Neural progenitor cell (in vitro differentiated cells): Measurements from ENCODE around the gene MANSC4. TPM values are rescaled to one million over a fixed set of nuclear protein-coding genes. Genes with fewer than 3 reads are reported as not detected.

ENCODE experiments used
- DNase-seq: peaks from one replicate; pipeline ENCODE4 v3.0.0-alpha.2; 2016; ENCODE audit warnings: low spot score
- H2AFZ ChIP-seq: fragments of 200-600 bp; sonication (generic); replicated peaks from 2 replicates; pipeline ENCODE4 v1.6.1; 2016; ENCODE audit warnings: antibody characterized with exemption
- H3F3A ChIP-seq: fragments of 200-600 bp; sonication (generic); 2 replicates; pipeline ENCODE4 v1.6.1; 2016; ENCODE audit warnings: antibody characterized with exemption, low read depth
- H3K27ac ChIP-seq: fragments of 200-600 bp; sonication (generic); 2 replicates; pipeline ENCODE4 v1.5.1; 2016; ENCODE audit warnings: mild to moderate bottlenecking
- H3K27me3 ChIP-seq: fragments of 200-600 bp; sonication (generic); 2 replicates; pipeline ENCODE4 v1.6.1; 2016; ENCODE audit warnings: mild to moderate bottlenecking, moderate library complexity
- H3K36me3 ChIP-seq: fragments of 200-600 bp; sonication (generic); 2 replicates; pipeline ENCODE4 v1.5.1; 2016
- H3K4me1 ChIP-seq: fragments of 200-600 bp; sonication (generic); 2 replicates; pipeline ENCODE4 v1.6.1; 2016; ENCODE audit warnings: mixed run types
- H3K4me2 ChIP-seq: fragments of 200-600 bp; sonication (generic); 2 replicates; pipeline ENCODE4 v1.6.1; 2016
- H3K4me3 ChIP-seq: fragments of 200-600 bp; sonication (generic); 2 replicates; pipeline ENCODE4 v1.5.1; 2016
- H3K79me2 ChIP-seq: fragments of 200-600 bp; sonication (generic); 2 replicates; pipeline ENCODE4 v1.6.1; 2016; ENCODE audit warnings: low read depth
- H3K9ac ChIP-seq: fragments of 200-600 bp; sonication (generic); 2 replicates; pipeline ENCODE4 v1.6.1; 2016
- H3K9me3 ChIP-seq: fragments of 200-600 bp; sonication (generic); 2 replicates; pipeline ENCODE4 v1.5.1; 2016; ENCODE audit warnings: low read depth
- H4K20me1 ChIP-seq: fragments of 200-600 bp; sonication (generic); 2 replicates; pipeline ENCODE4 v1.6.1; 2016; ENCODE audit warnings: low read depth
- H3K27ac Mint-ChIP-seq: 3 replicates; pipeline ENCODE4 v1.8.0; 2021; ENCODE audit warnings: mixed read lengths
- H3K27me3 Mint-ChIP-seq: 2 replicates; pipeline ENCODE4 v1.8.0; 2022; ENCODE audit warnings: low read depth, mild to moderate bottlenecking, inconsistent platforms, moderate library complexity, mixed read lengths; ENCODE audit not compliant: insufficient read depth
- H3K36me3 Mint-ChIP-seq: 3 replicates; pipeline ENCODE4 v1.8.0; 2021; ENCODE audit warnings: mixed read lengths
- H3K4me1 Mint-ChIP-seq: 3 replicates; pipeline ENCODE4 v1.8.0; 2021; ENCODE audit warnings: mixed read lengths
- H3K4me3 Mint-ChIP-seq: 3 replicates; pipeline ENCODE4 v1.8.0; 2021; ENCODE audit warnings: mild to moderate bottlenecking, moderate library complexity, mixed read lengths
- H3K9me3 Mint-ChIP-seq: 3 replicates; pipeline ENCODE4 v1.8.0; 2020; ENCODE audit warnings: mixed read lengths
- CTCF ChIP-seq: fragments of 200-600 bp; sonication (generic); IDR thresholded peaks from 2 replicates; pipeline ENCODE4 v1.5.1; 2017; ENCODE audit warnings: antibody characterized with exemption, mild to moderate bottlenecking
- EZH2 ChIP-seq: fragments of 200-600 bp; sonication (generic); IDR thresholded peaks from 2 replicates; pipeline ENCODE4 v1.6.1; 2017; ENCODE audit warnings: antibody characterized with exemption, mild to moderate bottlenecking, moderate library complexity
- EZH2phosphoT487 ChIP-seq: fragments of 200-600 bp; sonication (generic); IDR thresholded peaks from 2 replicates; pipeline ENCODE4 v1.6.1; 2017; ENCODE audit warnings: antibody characterized with exemption
- total RNA-seq: library from RNA; depleted of rRNA; stranded (reverse); fragments of >200 nt; gene quantifications from 2 replicates; pipeline ENCODE4 v1.2.3, GENCODE V29; 2015; ENCODE audit warnings: low replicate concordance

The MANSC4 gene
- total RNA-seq, 1 donor from 2014 or later = not detected

GRCh38 chr12:27820564-27820963 is 40.5 kb upstream of the MANSC4 start:
- Mint-ChIP-seq H3K9me3 (no peaks in the 10 kb centered on the region), H3K36me3 (no peaks in the 10 kb centered on the region), H3K4me1 (no peaks in the 10 kb centered on the region), H3K27ac (no peak overlapping the region), H3K27me3 (peaks cover 3% of the 10 kb centered on the region), H3K4me3 (no peak overlapping the region)
- Histone ChIP-seq H2AFZ (no peak overlapping the region), H3K4me1 (no peaks in the 10 kb centered on the region), H3K9me3 (no peaks in the 10 kb centered on the region), H3F3A (no peaks in the 10 kb centered on the region), H3K27me3 (no peaks in the 10 kb centered on the region), H3K4me3 (no peak overlapping the region), H3K4me2 (no peak overlapping the region), H3K27ac (no peak overlapping the region), H3K79me2 (no peaks in the 10 kb centered on the region), H3K9ac (no peak overlapping the region), H4K20me1 (no peaks in the 10 kb centered on the region), H3K36me3 (no peaks in the 10 kb centered on the region)
- TF ChIP-seq CTCF = no peak
- no peak for TF ChIP-seq EZH2phosphoT487
- TF ChIP-seq EZH2 = no peak
- DNase-seq = no peak

DNA sequence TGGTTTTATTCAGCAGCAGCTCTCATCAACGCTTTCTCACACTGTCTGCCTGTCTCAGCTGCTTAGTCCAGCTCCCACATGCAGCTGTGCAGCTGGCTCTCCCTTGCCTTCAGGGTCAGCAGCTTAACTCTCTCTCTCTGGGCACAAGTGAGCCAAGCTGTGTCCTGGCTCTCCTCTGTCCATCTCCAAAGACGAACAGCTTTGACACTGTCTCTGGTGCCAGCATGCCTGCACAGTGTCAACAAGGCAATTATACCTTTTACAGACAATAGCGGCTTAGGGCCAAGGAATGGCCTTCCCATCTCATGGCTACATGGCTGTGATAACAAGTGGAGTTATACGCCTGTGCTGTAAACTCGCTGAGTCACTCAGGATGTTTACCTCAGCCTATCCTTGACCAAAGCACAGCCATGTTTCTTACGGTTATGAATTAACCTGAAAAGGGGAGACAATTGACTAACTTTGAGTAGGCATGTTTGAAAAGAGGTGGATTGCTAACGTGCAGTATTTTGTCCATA is 38.4 kb upstream of the MANSC4 start:
- H3K27me3 ChIP-seq = no peaks in the 10 kb centered on the region
- no peaks in the 10 kb centered on the region for H3F3A ChIP-seq
- Mint-ChIP-seq H3K36me3 (no peaks in the 10 kb centered on the region), H3K9me3 (no peaks in the 10 kb centered on the region), H3K4me1 (no peaks in the 10 kb centered on the region), H3K4me3 (no peak overlapping the region), H3K27ac (no peak overlapping the region), H3K27me3 (peaks cover 3% of the 10 kb centered on the region)
- H3K79me2 ChIP-seq = no peaks in the 10 kb centered on the region
- H3K9me3 ChIP-seq = no peaks in the 10 kb centered on the region
- no peaks in the 10 kb centered on the region for H3K36me3 ChIP-seq
- no peak overlapping the region for H3K9ac ChIP-seq
- H3K4me2 ChIP-seq = no peak overlapping the region
- H4K20me1 ChIP-seq = no peaks in the 10 kb centered on the region
- TF ChIP-seq CTCF = no peak
- TF ChIP-seq EZH2phosphoT487 = no peak
- TF ChIP-seq EZH2 = no peak
- no peak overlapping the region for H3K27ac ChIP-seq
- H3K4me1 ChIP-seq = no peaks in the 10 kb centered on the region
- H3K4me3 ChIP-seq = no peak overlapping the region
- no peak for DNase-seq
- H2AFZ ChIP-seq = no peak overlapping the region

GRCh38 chr12:27817766-27818165 is 37.7 kb upstream of the MANSC4 start:
- Histone ChIP-seq H3K9me3 (no peaks in the 10 kb centered on the region), H2AFZ (no peak overlapping the region), H3K4me2 (no peak overlapping the region), H3K27ac (no peak overlapping the region), H3K4me1 (no peaks in the 10 kb centered on the region), H3K4me3 (no peak overlapping the region), H4K20me1 (no peaks in the 10 kb centered on the region), H3K36me3 (no peaks in the 10 kb centered on the region), H3K79me2 (no peaks in the 10 kb centered on the region), H3K9ac (no peak overlapping the region), H3F3A (no peaks in the 10 kb centered on the region), H3K27me3 (no peaks in the 10 kb centered on the region)
- no peak overlapping the region for H3K4me3 Mint-ChIP-seq
- no peaks in the 10 kb centered on the region for H3K36me3 Mint-ChIP-seq
- H3K27me3 Mint-ChIP-seq = peaks cover 6% of the 10 kb centered on the region
- H3K9me3 Mint-ChIP-seq = no peaks in the 10 kb centered on the region
- H3K4me1 Mint-ChIP-seq = no peaks in the 10 kb centered on the region
- no peak overlapping the region for H3K27ac Mint-ChIP-seq
- TF ChIP-seq CTCF = no peak
- no peak for TF ChIP-seq EZH2phosphoT487
- TF ChIP-seq EZH2 = no peak
- no peak for DNase-seq
